CD4-positive, alpha-beta T cell treated with Interleukin-12 subunit alpha and Interleukin-12 subunit beta, for 1 hour (primary cell): ENCODE measurements around the gene SNRPA.
"Not testable (repeated sequence)": the region's sequence is repeated elsewhere in the genome, so short reads cannot be mapped to it uniquely, and the experiment has no call there.

Experiments used
- DNase-seq: peaks from one replicate; pipeline ENCODE4 v3.0.0-alpha.2; 2020

SNRPA gene

GRCh38 chr19:40777937-40778705 lies 27.1 kb downstream of the SNRPA start, which contains the start of gene RAB4B:
TSS of gene RAB4B (plus strand) at chr19:40778247. CDS start at chr19:40778376, 129 bp downstream.
- DNase-seq = peak; percentile 100

- DNase-seq = no peak
Observed at GRCh38 chr19:40778706-40779284, 27.8 kb downstream of the SNRPA start.

GRCh38 chr19:40780582-40780981 lies 29.6 kb downstream of the SNRPA start:
- DNase-seq = no peak

GRCh38 chr19:40781140-40781539 lies 30.1 kb downstream of the SNRPA start:
- DNase-seq = no peak

- no peak for DNase-seq
Observed at GRCh38 chr19:40783711-40784110, 32.7 kb downstream of the SNRPA start.

GRCh38 chr19:40784146-40784545 lies 33.1 kb downstream of the SNRPA start:
- not testable (repeated sequence) for DNase-seq

- DNase-seq = no peak
Observed at GRCh38 chr19:40785526-40785925, 34.5 kb downstream of the SNRPA start.

- no peak for DNase-seq
Observed at GRCh38 chr19:40786060-40787037, 35.3 kb downstream of the SNRPA start.

- no peak for DNase-seq
Observed at GRCh38 chr19:40791349-40791748, 40.3 kb downstream of the SNRPA start.

GRCh38 chr19:40791996-40792395 lies 41.0 kb downstream of the SNRPA start:
- no peak for DNase-seq

- DNase-seq = no peak
Observed at GRCh38 chr19:40797166-40797962, 46.4 kb downstream of the SNRPA start.

- peak; percentile 76 for DNase-seq
Observed at GRCh38 chr19:40797963-40798682, 47.1 kb downstream of the SNRPA start.

- DNase-seq = peak; percentile 100
Observed at GRCh38 chr19:40798683-40799557, 47.9 kb downstream of the SNRPA start, which contains the start of gene EGLN2. TSS of gene EGLN2 (plus strand) at chr19:40799191. CDS start at chr19:40800573, 1,382 bp downstream.

GRCh38 chr19:40799558-40800338 lies 48.7 kb downstream of the SNRPA start:
- DNase-seq = no peak

GRCh38 chr19:40800339-40800996 lies 49.5 kb downstream of the SNRPA start:
- no peak for DNase-seq

- no peak for DNase-seq
Observed at GRCh38 chr19:40800997-40801377, 50.0 kb downstream of the SNRPA start.

- DNase-seq = no peak
Observed at GRCh38 chr19:40801426-40802299, 50.7 kb downstream of the SNRPA start.
